DND-41 (cell line): Measurements from ENCODE around the gene CEP95.

Source experiments
- ATAC-seq: fragments of 200-7000 bp; cut with Tn5 transposase; 3 replicates; pipeline ENCODE4 v1.9.1; 2021; ENCODE audit warnings: low read depth; ENCODE audit not compliant: insufficient read depth
- DNase-seq: peaks from one replicate; pipeline ENCODE4 v3.0.0-alpha.2; 2020
- H2AFZ ChIP-seq: 2 replicates; pipeline ENCODE4 v1.6.0; 2012; ENCODE audit warnings: low read depth, low read length
- H3K27ac ChIP-seq: 2 replicates; pipeline ENCODE4 v1.5.1; 2012; ENCODE audit warnings: low read length, inconsistent platforms
- H3K27me3 ChIP-seq: fragments of 200-600 bp; sonication (generic); 2 replicates; pipeline ENCODE4 v1.6.0; 2012; ENCODE audit warnings: low read length, mild to moderate bottlenecking, inconsistent platforms; ENCODE audit not compliant: insufficient read depth, poor library complexity
- H3K36me3 ChIP-seq: 2 replicates; pipeline ENCODE4 v1.5.1; 2012; ENCODE audit warnings: low read length, inconsistent platforms; ENCODE audit not compliant: insufficient read depth
- H3K4me1 ChIP-seq: 2 replicates; pipeline ENCODE4 v1.5.1; 2012; ENCODE audit warnings: mild to moderate bottlenecking, low read length; ENCODE audit not compliant: insufficient read depth
- H3K4me2 ChIP-seq: 2 replicates; pipeline ENCODE4 v1.6.0; 2012; ENCODE audit warnings: mild to moderate bottlenecking, moderate library complexity, low read length, inconsistent platforms; ENCODE audit not compliant: insufficient read depth
- H3K4me3 ChIP-seq, 2 experiments: fragments of 200-600 bp in 1 of 2; shearing (Covaris generic) in 1 of 2; 2 replicates each; pipeline ENCODE4 v1.5.1; 2012 to 2016; ENCODE audit warnings: inconsistent platforms in 2 of 2, low read length in 2 of 2, mild to moderate bottlenecking in 2 of 2, low read depth in 1 of 2, moderate library complexity in 1 of 2
- H3K79me2 ChIP-seq: 2 replicates; pipeline ENCODE4 v1.6.0; 2012; ENCODE audit warnings: low read length, inconsistent platforms; ENCODE audit not compliant: insufficient read depth
- H3K9ac ChIP-seq: 2 replicates; pipeline ENCODE4 v1.6.0; 2012; ENCODE audit warnings: low read depth, mild to moderate bottlenecking, inconsistent platforms, low read length, moderate library complexity
- H3K9me3 ChIP-seq: 2 replicates; pipeline ENCODE4 v1.5.1; 2012; ENCODE audit warnings: low read length, moderate library complexity, mild to moderate bottlenecking, inconsistent platforms; ENCODE audit not compliant: insufficient read depth, severe bottlenecking
- H4K20me1 ChIP-seq: 2 replicates; pipeline ENCODE4 v1.6.0; 2012; ENCODE audit warnings: low read length; ENCODE audit not compliant: insufficient read depth
- EZH2 ChIP-seq: IDR thresholded peaks from 3 replicates; pipeline ENCODE4 v1.6.1; 2012; ENCODE audit warnings: borderline replicate concordance, low read depth, mild to moderate bottlenecking, moderate library complexity, low read length, inconsistent platforms; ENCODE audit not compliant: severe bottlenecking
- TF ChIP-seq, protein P1 (sequence below): IDR thresholded peaks from 2 replicates; pipeline ENCODE4 v1.5.1; 2012; ENCODE audit warnings: borderline replicate concordance, low read length, moderate library complexity, mild to moderate bottlenecking; ENCODE audit not compliant: poor library complexity, severe bottlenecking; ENCODE audit errors: extremely low read depth

Gene CEP95

DNA sequence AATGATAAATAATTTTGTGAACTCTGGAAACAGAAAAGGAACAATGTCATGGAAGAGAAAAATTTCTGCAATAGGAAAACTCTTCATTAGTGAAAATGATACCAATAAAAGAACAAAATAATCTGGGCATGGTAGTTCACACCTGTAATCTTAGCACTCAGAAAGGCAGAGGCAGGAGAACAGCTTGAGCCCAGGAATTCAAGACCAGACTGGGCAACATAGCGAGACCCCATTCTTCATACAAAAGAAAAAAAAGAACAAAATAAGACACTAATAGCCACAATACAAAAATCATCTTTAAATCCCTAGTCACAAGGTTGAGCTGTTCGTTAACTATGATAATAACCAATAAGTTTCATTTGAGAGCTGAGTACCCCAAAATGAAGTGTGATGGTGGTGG, 18.5 kb upstream of the CEP95 start:
- no peak overlapping the region for H3K4me2 ChIP-seq
- 0 out of 2 replicates have a peak, but pooled peaks cover 4% of the 10 kb centered on the region for H3K4me1 ChIP-seq
- H3K27me3 ChIP-seq, result no peaks in the 10 kb centered on the region
- no peak for DNase-seq
- H3K27ac ChIP-seq, result no peak overlapping the region
- H3K4me3 ChIP-seq, result no peak overlapping the region
- H3K9ac ChIP-seq, result no peak overlapping the region
- H2AFZ ChIP-seq, result no peak overlapping the region
- H4K20me1 ChIP-seq, result no peaks in the 10 kb centered on the region; the same call in 1 of the 2 replicates
- no peak for ATAC-seq
- no peaks in the 10 kb centered on the region for H3K9me3 ChIP-seq
- TF ChIP-seq EZH2, result no peak
- TF ChIP-seq, protein P1, sequence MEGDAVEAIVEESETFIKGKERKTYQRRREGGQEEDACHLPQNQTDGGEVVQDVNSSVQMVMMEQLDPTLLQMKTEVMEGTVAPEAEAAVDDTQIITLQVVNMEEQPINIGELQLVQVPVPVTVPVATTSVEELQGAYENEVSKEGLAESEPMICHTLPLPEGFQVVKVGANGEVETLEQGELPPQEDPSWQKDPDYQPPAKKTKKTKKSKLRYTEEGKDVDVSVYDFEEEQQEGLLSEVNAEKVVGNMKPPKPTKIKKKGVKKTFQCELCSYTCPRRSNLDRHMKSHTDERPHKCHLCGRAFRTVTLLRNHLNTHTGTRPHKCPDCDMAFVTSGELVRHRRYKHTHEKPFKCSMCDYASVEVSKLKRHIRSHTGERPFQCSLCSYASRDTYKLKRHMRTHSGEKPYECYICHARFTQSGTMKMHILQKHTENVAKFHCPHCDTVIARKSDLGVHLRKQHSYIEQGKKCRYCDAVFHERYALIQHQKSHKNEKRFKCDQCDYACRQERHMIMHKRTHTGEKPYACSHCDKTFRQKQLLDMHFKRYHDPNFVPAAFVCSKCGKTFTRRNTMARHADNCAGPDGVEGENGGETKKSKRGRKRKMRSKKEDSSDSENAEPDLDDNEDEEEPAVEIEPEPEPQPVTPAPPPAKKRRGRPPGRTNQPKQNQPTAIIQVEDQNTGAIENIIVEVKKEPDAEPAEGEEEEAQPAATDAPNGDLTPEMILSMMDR, result no peak
- peaks cover 66% of the 10 kb centered on the region for H3K36me3 ChIP-seq
- peaks cover 8% of the 10 kb centered on the region; the same call in 1 of the 2 replicates for H3K79me2 ChIP-seq

- Histone ChIP-seq H3K4me3 (no peak overlapping the region), H3K27ac (no peak overlapping the region), H3K79me2 (peaks cover 33% of the 10 kb centered on the region), H3K4me2 (no peak overlapping the region), H3K9ac (no peak overlapping the region), H3K36me3 (peaks cover 40% of the 10 kb centered on the region), H3K4me1 (peaks cover 30% of the 10 kb centered on the region), H4K20me1 (no peaks in the 10 kb centered on the region; the same call in 1 of the 2 replicates), H2AFZ (no peak overlapping the region), H3K9me3 (no peaks in the 10 kb centered on the region), H3K27me3 (no peaks in the 10 kb centered on the region)
- DNase-seq, result peak; percentile 63
- peak; percentile 74 for ATAC-seq
- TF ChIP-seq EZH2, result no peak
- TF ChIP-seq, protein P1, result peak; percentile 71
These were observed 15.5 kb upstream of the CEP95 start for GRCh38 chr17:64491034-64491860.

DNA sequence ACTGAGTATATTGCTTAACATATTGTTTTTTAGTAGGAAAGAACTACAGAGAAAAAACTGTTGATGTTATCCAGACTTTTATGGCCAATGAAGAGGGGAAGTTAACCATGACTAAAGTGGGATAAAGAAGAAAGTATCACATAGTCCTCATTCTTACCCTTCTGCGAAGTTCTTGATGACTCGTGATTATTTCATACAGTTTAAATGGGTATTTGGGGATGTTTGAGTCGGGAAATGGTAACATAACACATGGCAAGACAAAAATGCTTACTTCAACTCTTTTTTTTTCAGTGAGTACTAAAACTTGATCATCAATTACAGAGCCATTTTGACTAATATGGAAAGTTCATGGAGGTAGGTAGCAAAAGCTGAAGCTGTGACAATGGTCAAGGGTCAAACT, 14.8 kb upstream of the CEP95 start:
- Histone ChIP-seq H3K4me1 (peaks cover 30% of the 10 kb centered on the region), H3K79me2 (peaks cover 39% of the 10 kb centered on the region)
- TF ChIP-seq, protein P1, result no peak
- no peak for TF ChIP-seq EZH2

More for the DNA sequence above, 14.8 kb upstream of the CEP95 start:
- ATAC-seq (no peak), DNase-seq (no peak)
- H3K9ac ChIP-seq, result no peak overlapping the region
- H3K36me3 ChIP-seq, result peaks cover 40% of the 10 kb centered on the region
- no peak overlapping the region for H3K27ac ChIP-seq
- no peaks in the 10 kb centered on the region; the same call in 1 of the 2 replicates for H4K20me1 ChIP-seq
- H3K27me3 ChIP-seq, result no peaks in the 10 kb centered on the region
- no peaks in the 10 kb centered on the region for H3K9me3 ChIP-seq
- H3K4me2 ChIP-seq, result no peak overlapping the region
- H2AFZ ChIP-seq, result no peak overlapping the region
- H3K4me3 ChIP-seq, result no peak overlapping the region
